Measurements from ENCODE around the gene FOXJ1.

The FOXJ1 gene

GRCh38 chr17:76152591-76152990 is 11.5 kb upstream of the FOXJ1 start:
- no peak overlapping the region for H3K4me3 ChIP-seq (ENCODE audit: low read depth, low read length)
- no peak for DNase-seq
- H3K27ac ChIP-seq (ENCODE audit: low read depth, low read length) = no peak overlapping the region
- no peaks in the 10 kb centered on the region for H3K79me2 ChIP-seq (ENCODE audit: control insufficient read depth, insufficient read depth, low read length, poor library complexity)
- no peak overlapping the region for H4K91ac ChIP-seq (ENCODE audit: low read depth, low read length)
- no peak overlapping the region for H3K9ac ChIP-seq (ENCODE audit: low read length)
- H2AFZ ChIP-seq (ENCODE audit: insufficient read depth, low read length, poor library complexity) = no peak overlapping the region
- H3K4me1 ChIP-seq (ENCODE audit: control insufficient read depth in 1 of 2, insufficient read depth in 2 of 2, low read length in 2 of 2) = no peaks in the 10 kb centered on the region
- no peak overlapping the region for H2BK12ac ChIP-seq (ENCODE audit: low read length)
- H3K4ac ChIP-seq (ENCODE audit: low read depth, low read length) = no peak overlapping the region
- no peaks in the 10 kb centered on the region for H3K79me1 ChIP-seq (ENCODE audit: low read length)
- no peak overlapping the region for H3K23ac ChIP-seq (ENCODE audit: low read length)
- H3K27me3 ChIP-seq (ENCODE audit: insufficient read depth, low read length) = no peaks in the 10 kb centered on the region
- H2BK5ac ChIP-seq (ENCODE audit: low read depth, low read length, poor library complexity) = no peak overlapping the region
- no peaks in the 10 kb centered on the region for H3K36me3 ChIP-seq (ENCODE audit: control insufficient read depth in 1 of 2, insufficient read depth in 2 of 2, low read length in 2 of 2)
- WGBS (ENCODE audit: extremely low coverage, insufficient coverage, insufficient read length) = no CpG with 5 or more reads among the region's 7 CpGs
- H3K14ac ChIP-seq (ENCODE audit: low read length) = no peak overlapping the region
- no peak overlapping the region for H4K8ac ChIP-seq (ENCODE audit: low read depth, low read length)
- no peak overlapping the region for H3K18ac ChIP-seq (ENCODE audit: low read length)
- H3K4me2 ChIP-seq (ENCODE audit: low read length) = no peak overlapping the region
- no peak overlapping the region for H4K12ac ChIP-seq (ENCODE audit: low read depth, low read length)
- no peaks in the 10 kb centered on the region for H3K9me3 ChIP-seq (ENCODE audit: insufficient read depth, low read depth, low read length)
- H2AK5ac ChIP-seq (ENCODE audit: low read length) = no peak overlapping the region
- no peak overlapping the region for H2BK120ac ChIP-seq (ENCODE audit: insufficient read depth, low read length, poor library complexity)

GRCh38 chr17:76151896-76152454 is 10.9 kb upstream of the FOXJ1 start:
- no CpG with 5 or more reads among the region's 8 CpGs for WGBS (ENCODE audit: extremely low coverage, insufficient coverage, insufficient read length)

DNA sequence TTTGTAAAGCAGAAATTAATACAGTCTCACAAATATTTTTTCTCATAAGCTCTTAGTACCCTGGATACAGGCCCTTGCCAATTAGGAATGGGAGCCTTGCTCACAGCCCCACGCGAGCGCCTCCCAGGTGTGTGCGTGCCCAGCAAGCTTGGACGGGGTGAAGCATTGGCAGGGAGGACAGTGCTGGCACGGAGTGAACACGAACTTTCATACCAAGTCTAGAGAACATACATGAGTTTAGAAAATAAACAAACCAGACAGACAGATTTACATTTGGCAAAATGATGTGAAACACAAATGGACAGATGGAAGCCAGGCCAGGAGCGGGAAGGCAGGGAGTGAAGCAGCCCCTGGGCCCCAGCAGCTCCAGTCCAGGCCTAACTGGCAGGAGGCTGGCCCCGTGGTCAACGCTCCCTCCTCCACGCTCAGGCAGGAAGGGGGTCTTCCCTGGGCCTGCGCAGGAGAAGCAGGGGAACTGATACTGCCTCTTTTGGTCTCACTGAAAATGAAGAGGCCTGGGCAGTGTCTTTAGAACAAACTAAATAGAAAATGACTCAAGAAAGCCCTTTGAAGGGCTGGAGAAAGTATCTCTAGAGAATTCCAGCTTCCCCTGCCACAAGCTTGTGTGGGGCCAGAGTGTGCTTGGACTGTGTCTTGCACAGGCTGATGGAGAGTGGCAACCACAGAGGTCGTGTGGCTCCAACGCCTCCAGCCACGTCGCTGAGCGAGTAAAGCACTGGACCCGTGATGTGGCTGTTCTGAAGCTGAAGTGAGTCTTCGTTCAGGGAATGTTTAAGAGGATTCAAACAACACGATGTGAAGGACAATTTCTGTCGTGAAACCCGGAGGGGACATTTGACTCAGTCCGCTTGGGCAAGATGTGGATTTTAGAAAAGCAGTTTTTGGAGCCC is 9.9 kb upstream of the FOXJ1 start:
- Histone ChIP-seq H4K91ac (ENCODE audit: low read depth, low read length) (no peak overlapping the region), H3K27ac (ENCODE audit: low read depth, low read length) (no peak overlapping the region), H3K4me2 (ENCODE audit: low read length) (no peak overlapping the region), H2AK5ac (ENCODE audit: low read length) (no peak overlapping the region), H2BK12ac (ENCODE audit: low read length) (no peak overlapping the region), H3K18ac (ENCODE audit: low read length) (no peak overlapping the region), H4K8ac (ENCODE audit: low read depth, low read length) (no peak overlapping the region), H3K23ac (ENCODE audit: low read length) (no peak overlapping the region), H3K4me3 (ENCODE audit: low read depth, low read length) (no peak overlapping the region), H2BK5ac (ENCODE audit: low read depth, low read length, poor library complexity) (no peak overlapping the region), H3K4me1 (ENCODE audit: control insufficient read depth in 1 of 2, insufficient read depth in 2 of 2, low read length in 2 of 2) (no peaks in the 10 kb centered on the region), H3K79me2 (ENCODE audit: control insufficient read depth, insufficient read depth, low read length, poor library complexity) (no peaks in the 10 kb centered on the region), H3K4ac (ENCODE audit: low read depth, low read length) (no peak overlapping the region), H2BK120ac (ENCODE audit: insufficient read depth, low read length, poor library complexity) (no peak overlapping the region), H3K27me3 (ENCODE audit: insufficient read depth, low read length) (no peaks in the 10 kb centered on the region), H3K79me1 (ENCODE audit: low read length) (no peaks in the 10 kb centered on the region), H3K9me3 (ENCODE audit: insufficient read depth, low read depth, low read length) (no peaks in the 10 kb centered on the region), H3K9ac (ENCODE audit: low read length) (no peak overlapping the region), H3K14ac (ENCODE audit: low read length) (no peak overlapping the region), H3K36me3 (ENCODE audit: control insufficient read depth in 1 of 2, insufficient read depth in 2 of 2, low read length in 2 of 2) (no peaks in the 10 kb centered on the region), H4K12ac (ENCODE audit: low read depth, low read length) (no peak overlapping the region), H2AFZ (ENCODE audit: insufficient read depth, low read length, poor library complexity) (no peak overlapping the region)
- DNase-seq = no peak
- no CpG with 5 or more reads among the region's 23 CpGs for WGBS (ENCODE audit: extremely low coverage, insufficient coverage, insufficient read length)

More at GRCh38 chr17:76151896-76152454, 10.9 kb upstream of the FOXJ1 start:
- Histone ChIP-seq H2AK5ac (ENCODE audit: low read length) (no peak overlapping the region), H3K79me1 (ENCODE audit: low read length) (no peaks in the 10 kb centered on the region), H2BK120ac (ENCODE audit: insufficient read depth, low read length, poor library complexity) (no peak overlapping the region), H3K9ac (ENCODE audit: low read length) (no peak overlapping the region), H4K91ac (ENCODE audit: low read depth, low read length) (no peak overlapping the region), H3K18ac (ENCODE audit: low read length) (no peak overlapping the region), H3K14ac (ENCODE audit: low read length) (no peak overlapping the region), H3K4ac (ENCODE audit: low read depth, low read length) (no peak overlapping the region), H3K4me2 (ENCODE audit: low read length) (no peak overlapping the region), H4K12ac (ENCODE audit: low read depth, low read length) (no peak overlapping the region), H3K9me3 (ENCODE audit: insufficient read depth, low read depth, low read length) (no peaks in the 10 kb centered on the region), H3K4me3 (ENCODE audit: low read depth, low read length) (no peak overlapping the region), H4K8ac (ENCODE audit: low read depth, low read length) (no peak overlapping the region), H2BK12ac (ENCODE audit: low read length) (no peak overlapping the region), H3K36me3 (ENCODE audit: control insufficient read depth in 1 of 2, insufficient read depth in 2 of 2, low read length in 2 of 2) (no peaks in the 10 kb centered on the region), H3K27ac (ENCODE audit: low read depth, low read length) (no peak overlapping the region), H3K27me3 (ENCODE audit: insufficient read depth, low read length) (no peaks in the 10 kb centered on the region), H3K4me1 (ENCODE audit: control insufficient read depth in 1 of 2, insufficient read depth in 2 of 2, low read length in 2 of 2) (no peaks in the 10 kb centered on the region), H3K79me2 (ENCODE audit: control insufficient read depth, insufficient read depth, low read length, poor library complexity) (no peaks in the 10 kb centered on the region), H2AFZ (ENCODE audit: insufficient read depth, low read length, poor library complexity) (no peak overlapping the region), H3K23ac (ENCODE audit: low read length) (no peak overlapping the region), H2BK5ac (ENCODE audit: low read depth, low read length, poor library complexity) (no peak overlapping the region)
- no peak for DNase-seq

DNA sequence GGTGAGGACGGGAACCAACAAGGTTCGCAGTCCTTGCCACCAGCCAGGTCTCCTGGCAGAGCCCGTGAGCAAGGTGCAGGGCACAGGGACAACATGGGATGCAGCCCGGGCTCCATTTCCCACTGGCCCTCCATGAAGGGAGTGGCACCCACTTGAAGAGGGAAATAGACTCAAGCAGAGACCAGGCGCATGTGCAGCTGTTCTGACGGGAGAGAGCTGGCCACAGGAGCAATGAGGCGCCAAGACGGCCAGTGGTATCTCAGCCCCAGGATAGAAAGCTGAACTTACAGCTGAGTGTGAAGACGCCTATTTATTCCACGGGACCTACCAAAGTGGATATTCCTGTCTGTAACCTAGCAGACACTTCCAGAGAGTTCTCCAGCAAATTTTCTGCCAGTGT is 8.2 kb upstream of the FOXJ1 start:
- Histone ChIP-seq H3K27me3 (ENCODE audit: insufficient read depth, low read length) (no peaks in the 10 kb centered on the region), H3K18ac (ENCODE audit: low read length) (no peak overlapping the region), H3K27ac (ENCODE audit: low read depth, low read length) (no peak overlapping the region), H2AK5ac (ENCODE audit: low read length) (no peak overlapping the region), H2BK120ac (ENCODE audit: insufficient read depth, low read length, poor library complexity) (no peak overlapping the region), H4K12ac (ENCODE audit: low read depth, low read length) (no peak overlapping the region), H3K4ac (ENCODE audit: low read depth, low read length) (no peak overlapping the region), H3K36me3 (ENCODE audit: control insufficient read depth in 1 of 2, insufficient read depth in 2 of 2, low read length in 2 of 2) (no peaks in the 10 kb centered on the region), H4K91ac (ENCODE audit: low read depth, low read length) (no peak overlapping the region), H3K9ac (ENCODE audit: low read length) (no peak overlapping the region), H2BK12ac (ENCODE audit: low read length) (no peak overlapping the region), H3K4me2 (ENCODE audit: low read length) (no peak overlapping the region), H3K4me3 (ENCODE audit: low read depth, low read length) (no peak overlapping the region), H3K79me1 (ENCODE audit: low read length) (no peaks in the 10 kb centered on the region), H3K4me1 (ENCODE audit: control insufficient read depth in 1 of 2, insufficient read depth in 2 of 2, low read length in 2 of 2) (no peaks in the 10 kb centered on the region), H4K8ac (ENCODE audit: low read depth, low read length) (no peak overlapping the region), H2AFZ (ENCODE audit: insufficient read depth, low read length, poor library complexity) (no peak overlapping the region), H3K23ac (ENCODE audit: low read length) (no peak overlapping the region), H3K14ac (ENCODE audit: low read length) (no peak overlapping the region), H3K79me2 (ENCODE audit: control insufficient read depth, insufficient read depth, low read length, poor library complexity) (no peaks in the 10 kb centered on the region), H2BK5ac (ENCODE audit: low read depth, low read length, poor library complexity) (no peak overlapping the region), H3K9me3 (ENCODE audit: insufficient read depth, low read depth, low read length) (no peaks in the 10 kb centered on the region)
- WGBS (ENCODE audit: extremely low coverage, insufficient coverage, insufficient read length) = no CpG with 5 or more reads among the region's 10 CpGs
- DNase-seq = no peak
